OCI-LY3 (cell line): Measurements from ENCODE around the gene SERPINE2.

Source experiments
- H2AFZ ChIP-seq: fragments of 200-600, 300-600 bp; shearing (Covaris generic); 2 replicates; pipeline ENCODE4 v1.6.0; 2014; ENCODE audit warnings: antibody characterized with exemption, low read depth, low read length
- H3K27ac ChIP-seq: fragments of 200-600, 300-600 bp; sonication (generic); 2 replicates; pipeline ENCODE4 v1.5.1; 2014; ENCODE audit warnings: mild to moderate bottlenecking, low read length, moderate library complexity, mixed read lengths
- H3K27me3 ChIP-seq: fragments of 200-600, 300-600 bp; sonication (generic); 2 replicates; pipeline ENCODE4 v1.6.1; 2014; ENCODE audit warnings: low read depth, low read length, mixed read lengths
- H3K36me3 ChIP-seq: fragments of 200-600, 300-600 bp; sonication (generic); replicated peaks from 2 replicates; pipeline ENCODE3; 2014; ENCODE audit warnings: low read depth, low read length, mixed read lengths
- H3K4me1 ChIP-seq: fragments of 300-600, 200-600 bp; sonication (generic); 2 replicates; pipeline ENCODE4 v1.6.1; 2014; ENCODE audit warnings: low read length, mixed read lengths
- H3K4me2 ChIP-seq: fragments of 200-600, 300-600 bp; sonication (generic); 2 replicates; pipeline ENCODE4 v1.6.1; 2014; ENCODE audit warnings: low read length, mixed read lengths
- H3K4me3 ChIP-seq: fragments of 300-600, 200-600 bp; sonication (generic); 2 replicates; pipeline ENCODE4 v1.5.1; 2014; ENCODE audit warnings: antibody characterized with exemption, mild to moderate bottlenecking, low read length, moderate library complexity
- H3K79me2 ChIP-seq: fragments of 300-600, 200-600 bp; shearing (Covaris generic); 2 replicates; pipeline ENCODE4 v1.6.1; 2014; ENCODE audit warnings: mild to moderate bottlenecking, low read length, mixed read lengths
- H3K9ac ChIP-seq: fragments of 300-600, 200-600 bp; shearing (Covaris generic); 2 replicates; pipeline ENCODE4 v1.6.0; 2014; ENCODE audit warnings: mild to moderate bottlenecking, low read length, moderate library complexity
- H3K9me3 ChIP-seq: fragments of 200-600, 300-600 bp; shearing (Covaris generic); 2 replicates; pipeline ENCODE4 v1.6.1; 2014; ENCODE audit warnings: low read length, mixed read lengths; ENCODE audit not compliant: insufficient read depth
- H4K20me1 ChIP-seq: fragments of 200-600, 300-600 bp; sonication (generic); 2 replicates; pipeline ENCODE4 v1.6.1; 2016; ENCODE audit warnings: low read length, mixed read lengths; ENCODE audit not compliant: insufficient read depth
- CTCF ChIP-seq: fragments of 200-600, 300-600 bp; sonication (generic); IDR thresholded peaks from 2 replicates; pipeline ENCODE4 v1.5.1; 2014; ENCODE audit warnings: antibody characterized with exemption, low read length, low read depth
- EZH2phosphoT487 ChIP-seq: fragments of 200-600 bp; shearing (Covaris generic); IDR thresholded peaks from 2 replicates; pipeline ENCODE4 v1.6.1; 2018; ENCODE audit warnings: antibody characterized with exemption, mixed run types, low read depth

The SERPINE2 gene

GRCh38 chr2:224034017-224034416 lies 5.1 kb downstream of the SERPINE2 start:
- Histone ChIP-seq H3K27me3 (peaks cover 8% of the 10 kb centered on the region; the same call in 1 of the 2 replicates), H3K79me2 (no peaks in the 10 kb centered on the region), H3K27ac (no peak overlapping the region), H3K9ac (no peak overlapping the region), H2AFZ (no peak overlapping the region), H3K4me2 (no peak overlapping the region), H3K4me3 (no peak overlapping the region), H3K36me3 (no peaks in the 10 kb centered on the region), H3K9me3 (no peaks in the 10 kb centered on the region), H3K4me1 (peaks cover 8% of the 10 kb centered on the region), H4K20me1 (no peaks in the 10 kb centered on the region; the same call in 1 of the 2 replicates)
- no peak for TF ChIP-seq EZH2phosphoT487
- TF ChIP-seq CTCF, result no peak

DNA sequence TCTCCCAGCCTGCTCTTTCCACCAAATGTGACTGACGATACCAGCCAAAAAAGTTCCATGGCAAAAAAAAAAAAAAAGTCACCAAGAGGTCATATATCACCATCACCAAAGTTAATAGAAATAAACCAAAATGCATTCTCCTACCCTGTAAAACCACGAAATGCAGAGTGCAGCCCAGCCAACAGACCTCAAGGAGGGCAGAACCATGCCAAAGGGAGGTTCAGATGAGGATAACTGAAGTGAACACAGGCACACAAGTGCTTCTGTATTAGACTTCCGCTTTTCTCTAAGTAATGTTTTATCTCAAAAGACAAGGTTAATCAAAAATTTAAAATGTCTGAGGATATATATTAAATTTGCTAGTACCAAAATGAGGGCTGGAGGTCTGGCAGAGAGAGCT lies 5.5 kb downstream of the SERPINE2 start:
- Histone ChIP-seq H3K27me3 (peaks cover 8% of the 10 kb centered on the region; the same call in 1 of the 2 replicates), H3K9ac (no peak overlapping the region), H4K20me1 (no peaks in the 10 kb centered on the region; the same call in 1 of the 2 replicates), H2AFZ (no peak overlapping the region), H3K36me3 (no peaks in the 10 kb centered on the region), H3K79me2 (no peaks in the 10 kb centered on the region), H3K9me3 (no peaks in the 10 kb centered on the region), H3K4me1 (peaks cover 8% of the 10 kb centered on the region), H3K27ac (no peak overlapping the region), H3K4me3 (no peak overlapping the region), H3K4me2 (no peak overlapping the region)
- TF ChIP-seq EZH2phosphoT487 (no peak), CTCF (no peak)

- Histone ChIP-seq H3K9ac (no peak overlapping the region), H3K4me1 (peaks cover 6% of the 10 kb centered on the region), H3K27me3 (peaks cover 6% of the 10 kb centered on the region; the same call in 1 of the 2 replicates), H3K4me2 (no peak overlapping the region), H2AFZ (no peak overlapping the region), H3K4me3 (no peak overlapping the region), H3K79me2 (no peaks in the 10 kb centered on the region), H3K27ac (no peak overlapping the region), H3K9me3 (no peaks in the 10 kb centered on the region), H4K20me1 (no peaks in the 10 kb centered on the region; the same call in 1 of the 2 replicates), H3K36me3 (no peaks in the 10 kb centered on the region)
- TF ChIP-seq CTCF (no peak), EZH2phosphoT487 (no peak)
Measured at GRCh38 chr2:224032283-224032682, 6.8 kb downstream of the SERPINE2 start.

GRCh38 chr2:224031358-224031970 lies 7.6 kb downstream of the SERPINE2 start:
- Histone ChIP-seq H3K4me2 (no peak overlapping the region), H2AFZ (no peak overlapping the region), H4K20me1 (no peaks in the 10 kb centered on the region), H3K27me3 (no peaks in the 10 kb centered on the region), H3K36me3 (no peaks in the 10 kb centered on the region), H3K9me3 (no peaks in the 10 kb centered on the region), H3K27ac (no peak overlapping the region), H3K4me3 (no peak overlapping the region), H3K9ac (no peak overlapping the region), H3K79me2 (no peaks in the 10 kb centered on the region), H3K4me1 (peaks cover 14% of the 10 kb centered on the region)
- no peak for TF ChIP-seq EZH2phosphoT487
- no peak for TF ChIP-seq CTCF
